Uterus (tissue), 4 donors: ENCODE measurements around the gene ASIC2. TPM values are rescaled to one million over a fixed set of nuclear protein-coding genes. Genes with fewer than 3 reads are reported as not detected.
"Not testable (repeated sequence)": the region's sequence is repeated elsewhere in the genome, so short reads cannot be mapped to it uniquely, and the experiment has no call there.

ENCODE experiments used
- DNase-seq, 2 donors: peaks; one replicate each; pipeline ENCODE4 v3.0.0-alpha.2; 2019 to 2020
- H3K27ac ChIP-seq, 2 donors: fragments of 200-600 bp; sonication (generic); 1 replicate in 1 of 2; 2 replicates in 1 of 2; pipeline ENCODE4 v1.5.1; 2016 to 2018
- H3K27me3 ChIP-seq, 2 donors: fragments of 200-600 bp; sonication (generic); one replicate each; pipeline ENCODE4 v1.5.1; 2018 to 2019; ENCODE audit warnings: control low read depth in 1 of 2
- H3K36me3 ChIP-seq, 2 donors: fragments of 200-600 bp; sonication (generic); one replicate each; pipeline ENCODE4 v1.5.1; 2019; ENCODE audit warnings: control low read depth in 1 of 2
- H3K4me1 ChIP-seq, 2 donors: fragments of 200-600 bp; sonication (generic); one replicate each; pipeline ENCODE4 v1.5.1; 2018 to 2019; ENCODE audit warnings: control low read depth in 1 of 2
- H3K4me3 ChIP-seq, 2 donors: fragments of 200-600 bp; sonication (generic); 1 replicate in 1 of 2; 2 replicates in 1 of 2; pipeline ENCODE4 v1.5.1; 2018 to 2019; ENCODE audit warnings: mild to moderate bottlenecking in 1 of 2
- H3K9me3 ChIP-seq, 2 donors: fragments of 200-600 bp; sonication (generic); one replicate each; pipeline ENCODE4 v1.5.1; 2019; ENCODE audit warnings: control low read depth in 1 of 2
- CTCF ChIP-seq, 4 experiments: fragments of 200-600 bp in 2 of 4; fragments of 450-650 bp in 2 of 4; sonication (generic) in 2 of 4; IDR thresholded peaks; one replicate each; pipeline ENCODE4 v1.5.1; 2016 to 2019; ENCODE audit warnings: antibody characterized with exemption in 4 of 4, mild to moderate bottlenecking in 2 of 4, moderate library complexity in 1 of 4
- POLR2A ChIP-seq, 2 donors: fragments of 450-650 bp; IDR thresholded peaks; one replicate each; pipeline ENCODE4 v1.6.1; 2016; ENCODE audit warnings: antibody characterized with exemption in 2 of 2, mild to moderate bottlenecking in 1 of 2, moderate library complexity in 1 of 2
- intact Hi-C: fragments of 100-400 bp; cut with DNase I; formaldehyde crosslinking; loops from one replicate; pipeline ENCODE4 v1.15.1; 2023; ENCODE audit warnings: low total_unique reads
- total RNA-seq, 4 donors: library from RNA; depleted of rRNA in 3 of 4; stranded (reverse); fragments of >200 nt in 3 of 4; gene quantifications; one replicate each; pipeline versions ENCODE4 v1.1.0 to v1.2.4, GENCODE V29; 2014 to 2023
- donor health status: DM: yes; HTN: yes; CAD: no.

ASIC2 gene
- total RNA-seq, 4 donors from 2014 or later: 1.2 to 1.4 TPM; not detected in 2

GRCh38 chr17:32980230-32980629 is 312.9 kb downstream of the ASIC2 start:
- Histone ChIP-seq H3K27ac (no peak overlapping the region), H3K4me3 (no peak overlapping the region), H3K27me3 (no peaks in the 10 kb centered on the region), H3K9me3 (no peaks in the 10 kb centered on the region), H3K4me1 (no peaks in the 10 kb centered on the region), H3K36me3 (no peaks in the 10 kb centered on the region)
- intact Hi-C loops: no loop called here
- TF ChIP-seq POLR2A (IDR thresholded peaks at IDR 0.05) (no peak), CTCF (IDR thresholded peaks at IDR 0.05) (no peak)
- no peak for DNase-seq

GRCh38 chr17:32976605-32977004 is 316.5 kb downstream of the ASIC2 start:
- Histone ChIP-seq H3K36me3 (no peaks in the 10 kb centered on the region), H3K27ac (no peak overlapping the region), H3K4me1 (no peaks in the 10 kb centered on the region), H3K9me3 (no peaks in the 10 kb centered on the region), H3K27me3 (no peaks in the 10 kb centered on the region), H3K4me3 (no peak overlapping the region)
- intact Hi-C loops: no loop called here
- no peak for DNase-seq
- TF ChIP-seq POLR2A (IDR thresholded peaks at IDR 0.05): no peak
- TF ChIP-seq CTCF (IDR thresholded peaks at IDR 0.05): no peak

- no peaks in the 10 kb centered on the region for H3K36me3 ChIP-seq
- no peaks in the 10 kb centered on the region for H3K27me3 ChIP-seq
- H3K4me1 ChIP-seq: no peaks in the 10 kb centered on the region
- no peaks in the 10 kb centered on the region for H3K9me3 ChIP-seq
- H3K27ac ChIP-seq: no peak overlapping the region
- no peak for TF ChIP-seq POLR2A (IDR thresholded peaks at IDR 0.05)
- TF ChIP-seq CTCF (IDR thresholded peaks at IDR 0.05): no peak
- intact Hi-C loops: no loop called here
- no peak for DNase-seq
- H3K4me3 ChIP-seq: no peak overlapping the region
Measured at GRCh38 chr17:32976131-32976530, 317.0 kb downstream of the ASIC2 start.

- no peak for DNase-seq
- no peak overlapping the region for H3K27ac ChIP-seq
- H3K27me3 ChIP-seq: no peaks in the 10 kb centered on the region
- TF ChIP-seq CTCF (IDR thresholded peaks at IDR 0.05) (no peak), POLR2A (IDR thresholded peaks at IDR 0.05) (no peak)
- H3K9me3 ChIP-seq: no peaks in the 10 kb centered on the region
- no peaks in the 10 kb centered on the region for H3K36me3 ChIP-seq
- intact Hi-C loops: no loop called here
- no peak overlapping the region for H3K4me3 ChIP-seq
- no peaks in the 10 kb centered on the region for H3K4me1 ChIP-seq
Measured at GRCh38 chr17:32971171-32971570, 321.9 kb downstream of the ASIC2 start.

GRCh38 chr17:32970281-32970680 is 322.8 kb downstream of the ASIC2 start:
- DNase-seq: peak; percentile 39 to 48

GRCh38 chr17:32969231-32969630 is 323.9 kb downstream of the ASIC2 start:
- intact Hi-C loops, H3K27ac ChIP-seq: not testable (repeated sequence)

More at GRCh38 chr17:32970281-32970680, 322.8 kb downstream of the ASIC2 start:
- no peaks in the 10 kb centered on the region for H3K9me3 ChIP-seq
- H3K27ac ChIP-seq: peak overlapping the region in 1 of 2 donors; percentile 42
- H3K27me3 ChIP-seq: no peaks in the 10 kb centered on the region
- TF ChIP-seq CTCF (IDR thresholded peaks at IDR 0.05) (no peak), POLR2A (IDR thresholded peaks at IDR 0.05) (no peak)
- H3K4me3 ChIP-seq: no peak overlapping the region
- H3K4me1 ChIP-seq: no peaks in the 10 kb centered on the region
- intact Hi-C loops: no loop called here
- H3K36me3 ChIP-seq: no peaks in the 10 kb centered on the region

More at GRCh38 chr17:32969231-32969630, 323.9 kb downstream of the ASIC2 start:
- not testable (repeated sequence) for H3K4me1 ChIP-seq, DNase-seq, H3K36me3 ChIP-seq, H3K4me3 ChIP-seq, H3K9me3 ChIP-seq, H3K27me3 ChIP-seq
